SU-DHL-6 (cell line): Measurements from ENCODE around the gene ANKS1A.

Experiments used
- H2AFZ ChIP-seq: fragments of 200-600 bp; sonication (generic); 2 replicates; pipeline ENCODE4 v1.6.1; 2014; ENCODE audit warnings: low read depth, mild to moderate bottlenecking, moderate library complexity, mixed read lengths, antibody characterized with exemption, low read length; ENCODE audit not compliant: severe bottlenecking
- H3F3A ChIP-seq: fragments of 200-600 bp; shearing (Covaris generic); 2 replicates; pipeline ENCODE4 v1.6.0; 2016; ENCODE audit warnings: antibody characterized with exemption, mild to moderate bottlenecking; ENCODE audit not compliant: insufficient read depth
- H3K27ac ChIP-seq: fragments of 200-600 bp; sonication (generic); 2 replicates; pipeline ENCODE4 v1.5.1; 2016; ENCODE audit warnings: low read depth, mild to moderate bottlenecking, low read length, moderate library complexity, mixed read lengths
- H3K27me3 ChIP-seq: fragments of 200-600 bp; sonication (generic), shearing (Covaris generic); 2 replicates; pipeline ENCODE4 v1.6.0; 2014; ENCODE audit warnings: mild to moderate bottlenecking, low read length
- H3K36me3 ChIP-seq: fragments of 200-600 bp; sonication (generic); 2 replicates; pipeline ENCODE4 v1.6.1; 2014; ENCODE audit warnings: mild to moderate bottlenecking, low read length, mixed read lengths
- H3K4me2 ChIP-seq: fragments of 300-600, 200-600 bp; shearing (Covaris generic), sonication (generic); 2 replicates; pipeline ENCODE4 v1.6.0; 2014; ENCODE audit warnings: low read length, low read depth, mild to moderate bottlenecking; ENCODE audit not compliant: poor library complexity, severe bottlenecking
- H3K4me3 ChIP-seq: fragments of 200-600 bp; sonication (generic); 2 replicates; pipeline ENCODE4 v1.5.1; 2014; ENCODE audit warnings: antibody characterized with exemption, low read length, mild to moderate bottlenecking, mixed read lengths; ENCODE audit not compliant: insufficient read depth, poor library complexity, severe bottlenecking
- H3K79me2 ChIP-seq: fragments of 200-600 bp; sonication (generic); 2 replicates; pipeline ENCODE4 v1.6.1; 2014; ENCODE audit warnings: mild to moderate bottlenecking, low read length, moderate library complexity; ENCODE audit not compliant: insufficient read depth
- H3K9ac ChIP-seq: fragments of 200-600 bp; sonication (generic); 2 replicates; pipeline ENCODE4 v1.7.0; 2014; ENCODE audit warnings: mild to moderate bottlenecking, low read length
- H3K9me2 ChIP-seq: fragments of 200-600 bp; sonication (generic); replicated peaks from 2 replicates; pipeline ENCODE4 v1.6.1; 2014; ENCODE audit warnings: low read length; ENCODE audit not compliant: insufficient read depth
- H3K9me3 ChIP-seq: fragments of 200-600 bp; sonication (generic); 2 replicates; pipeline ENCODE4 v1.6.1; 2014; ENCODE audit warnings: low read length, mixed read lengths; ENCODE audit not compliant: insufficient read depth
- H4K20me1 ChIP-seq: fragments of 200-600 bp; sonication (generic); 2 replicates; pipeline ENCODE4 v1.6.1; 2014; ENCODE audit warnings: low read depth, mild to moderate bottlenecking, antibody characterized with exemption, low read length, moderate library complexity, mixed read lengths
- CTCF ChIP-seq: fragments of 200-600 bp; sonication (generic); IDR thresholded peaks from one replicate; pipeline ENCODE4 v1.5.1; 2017; ENCODE audit warnings: antibody characterized with exemption, mild to moderate bottlenecking, low read length, moderate library complexity; ENCODE audit not compliant: insufficient read depth, poor library complexity, severe bottlenecking
- EZH2phosphoT487 ChIP-seq: fragments of 200-600 bp; sonication (generic), shearing (Covaris generic); conservative IDR thresholded peaks from 2 replicates; pipeline ENCODE4 v1.6.1; 2018; ENCODE audit warnings: mild to moderate bottlenecking, antibody characterized with exemption, low read length, moderate library complexity, mixed read lengths

Gene ANKS1A

GRCh38 chr6:35046103-35046502, 157.0 kb downstream of the ANKS1A start:
- Histone ChIP-seq H3K9me2 (no peaks in the 10 kb centered on the region), H3K9me3 (no peaks in the 10 kb centered on the region), H3K4me3 (no peak overlapping the region), H3K4me2 (no peak overlapping the region), H3K9ac (no peak overlapping the region), H3K79me2 (no peaks in the 10 kb centered on the region), H3F3A (no peaks in the 10 kb centered on the region), H2AFZ (no peak overlapping the region), H3K36me3 (no peaks in the 10 kb centered on the region), H4K20me1 (no peaks in the 10 kb centered on the region), H3K27me3 (no peaks in the 10 kb centered on the region), H3K27ac (no peak overlapping the region)
- no peak for TF ChIP-seq EZH2phosphoT487
- no peak for TF ChIP-seq CTCF

DNA sequence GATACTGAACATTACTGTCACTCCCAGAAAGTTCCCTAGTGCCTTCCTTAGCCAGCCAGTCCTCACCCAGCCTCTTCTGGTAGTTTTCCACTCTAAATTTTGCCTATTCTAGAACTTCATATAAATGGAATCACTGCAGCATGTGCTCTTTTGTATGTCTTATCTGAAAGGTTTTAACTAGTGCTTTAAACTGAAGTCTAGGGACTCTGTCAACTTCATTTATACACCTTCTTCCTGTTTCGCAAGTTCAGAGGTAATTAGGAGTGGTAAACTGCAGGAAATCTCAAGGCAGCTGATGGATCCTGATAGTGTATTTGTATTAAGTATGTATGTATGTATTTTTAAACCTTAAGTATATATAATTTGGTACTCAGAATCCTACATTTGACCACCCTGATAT, 157.8 kb downstream of the ANKS1A start:
- H3K4me2 ChIP-seq, result no peak overlapping the region
- H3K9ac ChIP-seq, result no peak overlapping the region
- no peak overlapping the region for H3K27ac ChIP-seq

DNA sequence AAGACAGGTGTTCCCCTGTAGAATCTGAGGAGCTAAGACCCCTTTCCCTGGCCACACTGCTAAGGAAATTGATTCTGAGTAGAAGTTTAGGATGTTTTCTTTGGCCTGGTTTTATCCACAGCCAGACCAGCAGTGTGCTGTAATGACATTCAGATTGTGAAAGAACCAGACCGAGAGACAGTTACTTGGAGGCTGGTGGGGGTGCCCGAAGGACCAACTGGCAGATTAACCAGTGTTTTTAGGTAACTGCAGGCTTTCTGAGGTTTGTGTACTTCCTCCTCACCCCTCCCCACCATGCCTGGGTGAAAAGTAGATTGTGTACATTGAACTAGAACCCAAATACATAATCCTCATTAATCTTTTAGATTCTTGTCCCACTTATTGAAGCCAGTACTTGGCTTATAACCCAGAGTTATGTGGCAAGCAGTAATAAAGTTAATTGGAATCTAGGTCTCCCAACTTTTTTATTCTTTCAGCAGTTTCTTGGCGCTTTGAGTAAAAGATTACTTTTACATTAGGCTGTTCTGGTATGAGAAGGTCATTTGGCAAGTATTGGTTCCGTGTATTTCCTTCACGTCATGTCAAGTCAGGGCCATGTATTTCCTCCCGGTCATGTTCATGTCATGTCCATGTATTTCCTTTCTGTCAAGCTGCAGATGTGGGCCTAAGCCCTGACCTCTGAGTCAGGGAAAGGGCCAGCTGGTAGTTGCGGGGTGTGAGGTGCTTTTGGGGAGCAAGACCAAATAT, 158.4 kb downstream of the ANKS1A start:
- H3K27me3 ChIP-seq, result no peaks in the 10 kb centered on the region
- no peaks in the 10 kb centered on the region for H3K9me2 ChIP-seq
- no peaks in the 10 kb centered on the region for H3K79me2 ChIP-seq
- TF ChIP-seq EZH2phosphoT487, result no peak
- H3K27ac ChIP-seq, result no peak overlapping the region
- H3K4me3 ChIP-seq, result no peak overlapping the region
- H3F3A ChIP-seq, result no peaks in the 10 kb centered on the region
- H3K36me3 ChIP-seq, result no peaks in the 10 kb centered on the region
- H4K20me1 ChIP-seq, result no peaks in the 10 kb centered on the region
- no peaks in the 10 kb centered on the region for H3K9me3 ChIP-seq
- no peak overlapping the region for H2AFZ ChIP-seq
- H3K9ac ChIP-seq, result no peak overlapping the region
- H3K4me2 ChIP-seq, result no peak overlapping the region

More for the DNA sequence above, 157.8 kb downstream of the ANKS1A start:
- H3K79me2 ChIP-seq, result no peaks in the 10 kb centered on the region
- H3K27me3 ChIP-seq, result no peaks in the 10 kb centered on the region
- no peaks in the 10 kb centered on the region for H3K36me3 ChIP-seq
- no peaks in the 10 kb centered on the region for H3F3A ChIP-seq
- no peak overlapping the region for H3K4me3 ChIP-seq
- TF ChIP-seq CTCF, result no peak
- TF ChIP-seq EZH2phosphoT487, result no peak
- H3K9me2 ChIP-seq, result no peaks in the 10 kb centered on the region
- no peaks in the 10 kb centered on the region for H3K9me3 ChIP-seq
- H2AFZ ChIP-seq, result no peak overlapping the region
- no peaks in the 10 kb centered on the region for H4K20me1 ChIP-seq

DNA sequence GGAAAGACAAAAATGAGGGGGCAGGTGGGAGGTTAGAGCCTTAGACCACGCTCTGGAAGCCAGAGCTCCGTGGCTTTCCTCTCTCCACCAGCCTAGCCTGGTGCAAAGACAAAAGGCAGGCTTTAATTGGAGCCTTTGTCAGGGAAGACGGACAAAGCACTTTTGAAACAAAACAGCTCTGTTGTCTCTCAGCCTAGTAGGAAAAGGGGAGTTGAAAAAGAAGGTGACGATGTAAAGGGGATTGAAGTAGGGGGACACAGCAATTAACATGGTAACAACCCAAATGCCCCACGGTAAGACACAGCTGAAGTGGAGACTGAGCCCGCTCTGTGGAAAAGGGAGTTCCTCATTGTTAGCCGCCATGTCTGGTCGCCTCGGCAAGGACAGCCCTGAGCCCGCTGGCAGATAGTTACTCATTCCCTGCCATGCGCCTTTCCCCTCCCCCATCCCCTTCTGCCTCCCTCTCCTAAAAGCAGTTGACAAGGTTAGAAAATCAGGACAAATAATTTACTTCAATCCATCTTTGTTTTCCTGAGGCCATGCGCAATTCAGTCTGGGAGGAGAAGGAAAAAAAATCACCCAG, 159.1 kb downstream of the ANKS1A start:
- Histone ChIP-seq H3K9ac (no peak overlapping the region), H3K4me2 (no peak overlapping the region), H3K27me3 (no peaks in the 10 kb centered on the region), H2AFZ (no peak overlapping the region), H4K20me1 (no peaks in the 10 kb centered on the region), H3K79me2 (no peaks in the 10 kb centered on the region), H3K4me3 (no peak overlapping the region), H3K27ac (no peak overlapping the region), H3K36me3 (no peaks in the 10 kb centered on the region), H3K9me3 (no peaks in the 10 kb centered on the region), H3K9me2 (no peaks in the 10 kb centered on the region), H3F3A (no peaks in the 10 kb centered on the region)
- TF ChIP-seq CTCF (no peak), EZH2phosphoT487 (no peak)
